Spleen (tissue), 13 donors: ENCODE data around the gene PCTP. TPM values are rescaled to one million over a fixed set of nuclear protein-coding genes. Genes with fewer than 3 reads are reported as not detected.

Experiments
- DNase-seq: peaks from one replicate; pipeline ENCODE4 v3.0.0-alpha.2; 2020
- H3K27ac ChIP-seq, 8 donors: fragments of 200-600 bp; sonication (generic) in 7 of 8; 1 replicate in 4 of 8; 2 replicates in 4 of 8; pipeline versions ENCODE4 v1.5.0 to v1.8.0; 2016 to 2021; ENCODE audit warnings: inconsistent platforms in 4 of 8, mild to moderate bottlenecking in 4 of 8, moderate library complexity in 1 of 8
- H3K27me3 ChIP-seq, 7 donors: fragments of 200-600 bp; sonication (generic) in 6 of 7; replicated peaks in 1 of 7; 1 replicate in 4 of 7; 2 replicates in 3 of 7; pipeline versions ENCODE4 v1.5.0 to v1.8.0; 2016 to 2021; ENCODE audit warnings: inconsistent platforms in 3 of 7, mild to moderate bottlenecking in 1 of 7
- H3K36me3 ChIP-seq, 6 donors: fragments of 200-600 bp; sonication (generic) in 5 of 6; 1 replicate in 4 of 6; 2 replicates in 2 of 6; pipeline versions ENCODE4 v1.5.0 to v1.8.0; 2016 to 2021; ENCODE audit warnings: inconsistent platforms in 2 of 6
- H3K4me1 ChIP-seq, 6 donors: fragments of 200-600 bp; sonication (generic) in 5 of 6; 1 replicate in 3 of 6; 2 replicates in 3 of 6; pipeline versions ENCODE4 v1.5.0 to v1.8.0; 2016 to 2021; ENCODE audit warnings: inconsistent platforms in 3 of 6
- H3K4me3 ChIP-seq, 8 donors: fragments of 200-600 bp; sonication (generic) in 7 of 8; 1 replicate in 4 of 8; 2 replicates in 4 of 8; pipeline versions ENCODE4 v1.5.0 to v1.8.0; 2016 to 2021; ENCODE audit warnings: inconsistent platforms in 4 of 8, mild to moderate bottlenecking in 4 of 8, moderate library complexity in 2 of 8
- H3K9me3 ChIP-seq, 8 donors: fragments of 200-600 bp; sonication (generic) in 7 of 8; 1 replicate in 4 of 8; 2 replicates in 4 of 8; pipeline versions ENCODE4 v1.5.0 to v1.8.0; 2016 to 2021; ENCODE audit warnings: inconsistent platforms in 4 of 8
- CTCF ChIP-seq, 11 experiments: fragments of 200-600 bp in 7 of 11; fragments of 450-650 bp in 4 of 11; sonication (generic) in 4 of 11; IDR thresholded peaks in 8 of 11; conservative IDR thresholded peaks in 3 of 11; 1 replicate in 7 of 11; 2 replicates in 4 of 11; pipeline versions ENCODE4 v1.4.0 to v1.8.0; 2016 to 2021; ENCODE audit warnings: antibody characterized with exemption in 11 of 11, inconsistent platforms in 4 of 11, mild to moderate bottlenecking in 1 of 11
- POLR2A ChIP-seq, 3 donors: fragments of 450-650 bp; IDR thresholded peaks; one replicate each; pipeline ENCODE4 v1.5.1; 2017; ENCODE audit warnings: antibody characterized with exemption in 3 of 3, mild to moderate bottlenecking in 1 of 3
- POLR2AphosphoS5 ChIP-seq, 3 donors: sonication (generic); formaldehyde crosslinking; IDR thresholded peaks; one replicate each; pipeline ENCODE4 v1.5.1; 2017; ENCODE audit warnings: antibody characterized with exemption in 3 of 3
- WGBS, 5 donors: extraction: QIAGEN DNeasy Blood & Tissue Kit in 3 of 5; methylation state at CpG; one replicate each; pipeline versions ENCODE4 v1.1.5 to v1.1.7; 2013 to 2018; 5-methylcytosine and 5-hydroxymethylcytosine counted together
- intact Hi-C: fragments of 100-400 bp; cut with DNase I; formaldehyde crosslinking; loops from one replicate; pipeline ENCODE4 v1.15.0; 2023; ENCODE audit warnings: low total_unique reads
- long read RNA-seq, 2 donors: transcript quantifications; one replicate each; lab custom pipeline, GENCODE V29; 2026
- polyA plus RNA-seq, 3 donors: library from polyadenylated mRNA; stranded (reverse); fragments of 200-250 nt; gene quantifications; one replicate each; pipeline ENCODE4 v1.2.1, GENCODE V29; 2013
- total RNA-seq, 7 donors: library from RNA; depleted of rRNA in 3 of 7; stranded (reverse); fragments of >200 nt in 3 of 7; fragmentation: NEBNext Ultra II Directional in 4 of 7; extraction: Animal tissue kit (Norgen Biotek cat#: 25700) in 4 of 7; gene quantifications; one replicate each; pipeline versions ENCODE4 v1.1.0 to v1.2.1, GENCODE V29; 2016 to 2021
- donor health status: healthy with polysubstance abuse.
- donor health status: DM: no; HTN: no; CAD: no; lungs with moderate emphysema.
- donor health status: DM: no; HTN: no; CAD: no.
- donor health status: Bipolar disorder and iron deficiency.
- donor health status: healthy.
- donor health status: DM: no; HTN: no; CAD: no.
- donor health status: DM: yes; HTN: yes; CAD: no.

Gene PCTP
- total RNA-seq (10 to 100 TPM; 11.5 to 23.5 (median 19.2) TPM), polyA plus RNA-seq (10 to 100 TPM in 2 of 3 donors, 1 to 10 TPM in 1; 9.3 to 19.2 (median 13.2) TPM)
- long read RNA-seq, donor 1, partial matches to known transcripts = 0 of 4 reads
- long read RNA-seq, donor 1, other reads (novel, unspliced or antisense) = 0 of 4 reads
- long read RNA-seq, donor 2, partial matches to known transcripts = 0 of 4 reads
- long read RNA-seq, donor 2, other reads (novel, unspliced or antisense) = 0 of 4 reads

- Histone ChIP-seq H3K36me3 (peaks cover 0 to 14% (median 0%) of the 10 kb centered on the region in 6 donors), H3K4me3 (peak within 1 kb of the TSS; percentile 53 to 86 (median 76)), H3K4me1 (peaks cover 0 to 33% (median 22%) of the 10 kb centered on the region in 6 donors), H3K27ac (peak within 1 kb of the TSS; percentile 61 to 89 (median 86)), H3K9me3 (no peaks in the 10 kb centered on the region), H3K27me3 (no peaks in the 10 kb centered on the region)
- 1 to 2% (median 1%) methylated on average over 48 to 53 of the region's 53 CpGs for WGBS, 5 donors
- intact Hi-C loops = no loop called here
- peak; percentile 97 for DNase-seq
- TF ChIP-seq POLR2A (IDR thresholded peaks at IDR 0.05) = peak in 2 of 3 donors; percentile 25 to 51
- TF ChIP-seq POLR2AphosphoS5 (IDR thresholded peaks at IDR 0.05) = peak; percentile 86 to 94 (median 93)
- peak in 9 of 11 experiments; percentile 25 to 59 (median 44) for TF ChIP-seq CTCF (IDR thresholded peaks at IDR 0.05 in 8 of 11, conservative IDR thresholded peaks at IDR 0.05 in 3 of 11)
Observed at GRCh38 chr17:55750750-55751657, at the start of gene PCTP. TSS of gene PCTP (plus strand) at chr17:55751051. CDS start at chr17:55751104, 53 bp downstream.

GRCh38 chr17:55702150-55702549 is 48.7 kb upstream of the PCTP start:
- Histone ChIP-seq H3K27ac (no peak overlapping the region), H3K4me3 (no peak overlapping the region), H3K4me1 (peaks cover 0 to 16% (median 0%) of the 10 kb centered on the region in 6 donors), H3K36me3 (no peaks in the 10 kb centered on the region), H3K27me3 (no peaks in the 10 kb centered on the region), H3K9me3 (peaks cover 0 to 15% (median 5%) of the 10 kb centered on the region in 8 donors)
- no peak for TF ChIP-seq POLR2AphosphoS5 (IDR thresholded peaks at IDR 0.05)
- no peak for TF ChIP-seq CTCF (IDR thresholded peaks at IDR 0.05 in 8 of 11, conservative IDR thresholded peaks at IDR 0.05 in 3 of 11)
- intact Hi-C loops = no loop called here
- DNase-seq = no peak
- WGBS, 5 donors = 77 to 82% (median 81%) methylated on average over 7 of the region's 7 CpGs

- DNase-seq = no peak
- Histone ChIP-seq H3K27me3 (no peaks in the 10 kb centered on the region), H3K4me3 (no peak overlapping the region), H3K36me3 (no peaks in the 10 kb centered on the region), H3K27ac (no peak overlapping the region), H3K4me1 (peaks cover 0 to 26% (median 3%) of the 10 kb centered on the region in 6 donors), H3K9me3 (peaks cover 0 to 15% (median 5%) of the 10 kb centered on the region in 8 donors)
- intact Hi-C loops = no loop called here
- WGBS, 5 donors = 43 to 83% (median 52%) methylated on average over 1 of the region's 1 CpG
- TF ChIP-seq POLR2AphosphoS5 (IDR thresholded peaks at IDR 0.05) (no peak), CTCF (IDR thresholded peaks at IDR 0.05 in 8 of 11, conservative IDR thresholded peaks at IDR 0.05 in 3 of 11) (no peak), POLR2A (IDR thresholded peaks at IDR 0.05) (no peak)
Observed at GRCh38 chr17:55704401-55704800, 46.5 kb upstream of the PCTP start.

- no peaks in the 10 kb centered on the region for H3K27me3 ChIP-seq
- peaks cover 0 to 13% (median 5%) of the 10 kb centered on the region in 8 donors for H3K9me3 ChIP-seq
- H3K27ac ChIP-seq = peak overlapping the region in 2 of 8 donors; percentile 36 to 63
- H3K36me3 ChIP-seq = no peaks in the 10 kb centered on the region
- no peak for TF ChIP-seq CTCF (IDR thresholded peaks at IDR 0.05 in 8 of 11, conservative IDR thresholded peaks at IDR 0.05 in 3 of 11)
- no peak for TF ChIP-seq POLR2AphosphoS5 (IDR thresholded peaks at IDR 0.05)
- TF ChIP-seq POLR2A (IDR thresholded peaks at IDR 0.05) = no peak
- intact Hi-C loops = no loop called here
- peaks cover 0 to 26% (median 3%) of the 10 kb centered on the region in 6 donors for H3K4me1 ChIP-seq
- no peak for DNase-seq
- no peak overlapping the region for H3K4me3 ChIP-seq
Observed at GRCh38 chr17:55705847-55706246, 45.0 kb upstream of the PCTP start.
